ENCODE results near the gene PDE10A.
"Not testable (repeated sequence)": the region's sequence is repeated elsewhere in the genome, so short reads cannot be mapped to it uniquely, and the experiment has no call there.

The PDE10A gene

GRCh38 chr6:165574220-165575157 lies 88.6 kb downstream of the PDE10A start:
- no peak overlapping the region for H3K27ac ChIP-seq

GRCh38 chr6:165573671-165574070 lies 89.4 kb downstream of the PDE10A start:
- Histone ChIP-seq H3K9me3 (ENCODE audit: low read depth, low read length) (no peaks in the 10 kb centered on the region), H3K36me3 (ENCODE audit: insufficient read depth, low read length) (no peaks in the 10 kb centered on the region), H3K9ac (ENCODE audit: insufficient read length) (no peak overlapping the region), H3K4me3 (no peak overlapping the region), H3K27ac (no peak overlapping the region)
- TF ChIP-seq FOXP2 (optimal IDR thresholded peaks at IDR 0.05; ENCODE audit: control extremely low read depth, extremely low read length, insufficient read depth): no peak
- no peak for TF ChIP-seq POLR2AphosphoS5 (IDR thresholded peaks at IDR 0.05; ENCODE audit: borderline replicate concordance, low read depth, low read length)
- no peak for TF ChIP-seq EZH2 (IDR thresholded peaks at IDR 0.05)
- no peak for DNase-seq (ENCODE audit: low read depth, low spot score)

More at GRCh38 chr6:165574220-165575157, 88.6 kb downstream of the PDE10A start:
- Histone ChIP-seq H3K9me3 (ENCODE audit: low read depth, low read length) (no peaks in the 10 kb centered on the region), H3K4me3 (no peak overlapping the region), H3K9ac (ENCODE audit: insufficient read length) (no peak overlapping the region), H3K36me3 (ENCODE audit: insufficient read depth, low read length) (no peaks in the 10 kb centered on the region)
- TF ChIP-seq FOXP2 (optimal IDR thresholded peaks at IDR 0.05; ENCODE audit: control extremely low read depth, extremely low read length, insufficient read depth) (no peak), EZH2 (IDR thresholded peaks at IDR 0.05) (no peak), POLR2AphosphoS5 (IDR thresholded peaks at IDR 0.05; ENCODE audit: borderline replicate concordance, low read depth, low read length) (no peak)
- DNase-seq (ENCODE audit: low read depth, low spot score): no peak

- no peak overlapping the region for H3K27ac ChIP-seq
- DNase-seq (ENCODE audit: low read depth, low spot score): no peak
- no peaks in the 10 kb centered on the region for H3K36me3 ChIP-seq (ENCODE audit: insufficient read depth, low read length)
- no peak for TF ChIP-seq EZH2 (IDR thresholded peaks at IDR 0.05)
- TF ChIP-seq FOXP2 (optimal IDR thresholded peaks at IDR 0.05; ENCODE audit: control extremely low read depth, extremely low read length, insufficient read depth): no peak
- no peak for TF ChIP-seq POLR2AphosphoS5 (IDR thresholded peaks at IDR 0.05; ENCODE audit: borderline replicate concordance, low read depth, low read length)
- no peak overlapping the region for H3K4me3 ChIP-seq
- no peak overlapping the region for H3K9ac ChIP-seq (ENCODE audit: insufficient read length)
- H3K9me3 ChIP-seq (ENCODE audit: low read depth, low read length): no peaks in the 10 kb centered on the region
These were observed 91.3 kb downstream of the PDE10A start for GRCh38 chr6:165571721-165572132.

- no peaks in the 10 kb centered on the region for H3K9me3 ChIP-seq (ENCODE audit: low read depth, low read length)
- TF ChIP-seq EZH2 (IDR thresholded peaks at IDR 0.05): no peak
- no peak for TF ChIP-seq FOXP2 (optimal IDR thresholded peaks at IDR 0.05; ENCODE audit: control extremely low read depth, extremely low read length, insufficient read depth)
- TF ChIP-seq POLR2AphosphoS5 (IDR thresholded peaks at IDR 0.05; ENCODE audit: borderline replicate concordance, low read depth, low read length): no peak
- no peak overlapping the region for H3K9ac ChIP-seq (ENCODE audit: insufficient read length)
- no peaks in the 10 kb centered on the region for H3K36me3 ChIP-seq (ENCODE audit: insufficient read depth, low read length)
- no peak overlapping the region for H3K4me3 ChIP-seq
- no peak for DNase-seq (ENCODE audit: low read depth, low spot score)
- H3K27ac ChIP-seq: no peak overlapping the region
These were observed 91.9 kb downstream of the PDE10A start for GRCh38 chr6:165571068-165571682.

DNA sequence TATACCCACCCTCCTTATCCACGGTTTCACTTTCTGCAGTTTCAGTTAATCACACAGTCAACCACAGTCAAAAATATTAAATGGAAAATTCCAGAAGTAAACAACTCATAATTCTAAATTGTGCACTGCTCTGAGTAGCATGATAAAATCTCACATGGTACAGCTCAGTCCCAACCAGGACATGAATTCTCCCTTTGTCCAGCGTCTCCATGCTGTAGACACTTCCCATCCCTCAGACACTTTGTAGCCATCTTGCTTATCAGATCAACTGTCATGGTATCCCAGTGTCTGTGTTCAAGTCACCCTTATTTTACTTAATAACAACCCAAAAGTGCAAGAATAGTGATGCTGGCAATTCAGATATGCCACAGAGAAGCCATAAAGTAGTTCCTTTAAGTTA lies 94.7 kb downstream of the PDE10A start:
- Histone ChIP-seq H3K9ac (ENCODE audit: insufficient read length) (no peak overlapping the region), H3K27ac (no peak overlapping the region), H3K9me3 (ENCODE audit: low read depth, low read length) (no peaks in the 10 kb centered on the region), H3K4me3 (no peak overlapping the region), H3K36me3 (ENCODE audit: insufficient read depth, low read length) (no peaks in the 10 kb centered on the region)
- TF ChIP-seq FOXP2 (optimal IDR thresholded peaks at IDR 0.05; ENCODE audit: control extremely low read depth, extremely low read length, insufficient read depth) (no peak), POLR2AphosphoS5 (IDR thresholded peaks at IDR 0.05; ENCODE audit: borderline replicate concordance, low read depth, low read length) (no peak), EZH2 (IDR thresholded peaks at IDR 0.05) (no peak)
- DNase-seq (ENCODE audit: low read depth, low spot score): no peak

DNA sequence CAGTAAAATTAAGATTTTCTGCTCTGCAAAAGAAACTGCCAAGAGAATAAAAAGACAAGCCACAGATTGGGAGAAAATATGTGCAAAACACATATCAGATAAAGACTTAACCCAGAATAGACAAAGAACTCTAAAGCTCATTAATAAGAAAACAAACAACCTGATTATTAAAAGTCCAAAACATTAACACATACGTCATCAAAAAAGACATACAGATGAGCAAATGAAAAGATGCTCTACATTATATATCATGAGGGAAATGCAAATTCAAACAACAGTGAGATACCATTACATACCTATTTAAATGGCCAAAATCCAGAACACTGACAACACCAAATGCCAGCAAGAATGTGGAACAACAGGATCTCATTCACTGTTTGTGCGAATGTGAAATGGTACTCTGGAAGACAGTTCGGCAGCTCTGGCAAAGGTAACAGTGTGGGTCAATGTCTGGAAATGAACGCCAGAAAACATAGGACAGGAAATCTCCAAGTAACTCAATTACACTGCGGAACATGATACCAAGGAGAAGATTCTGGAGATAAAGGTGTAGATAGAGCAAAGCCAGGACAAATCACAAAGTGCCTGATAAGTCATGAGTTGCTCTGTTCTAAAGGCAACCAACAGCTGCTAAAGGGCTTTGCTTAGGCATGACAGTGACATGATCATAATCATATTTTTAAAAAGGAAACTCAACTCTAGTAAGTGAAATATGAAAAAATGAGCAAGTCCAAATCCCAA lies 96.8 kb downstream of the PDE10A start:
- no peak overlapping the region for H3K9ac ChIP-seq (ENCODE audit: insufficient read length)
- no peak overlapping the region for H3K4me3 ChIP-seq
- no peak for DNase-seq (ENCODE audit: low read depth, low spot score)
- no peaks in the 10 kb centered on the region for H3K36me3 ChIP-seq (ENCODE audit: insufficient read depth, low read length)
- H3K27ac ChIP-seq: no peak overlapping the region
- no peak for TF ChIP-seq FOXP2 (optimal IDR thresholded peaks at IDR 0.05; ENCODE audit: control extremely low read depth, extremely low read length, insufficient read depth)
- H3K9me3 ChIP-seq (ENCODE audit: low read depth, low read length): no peaks in the 10 kb centered on the region

DNA sequence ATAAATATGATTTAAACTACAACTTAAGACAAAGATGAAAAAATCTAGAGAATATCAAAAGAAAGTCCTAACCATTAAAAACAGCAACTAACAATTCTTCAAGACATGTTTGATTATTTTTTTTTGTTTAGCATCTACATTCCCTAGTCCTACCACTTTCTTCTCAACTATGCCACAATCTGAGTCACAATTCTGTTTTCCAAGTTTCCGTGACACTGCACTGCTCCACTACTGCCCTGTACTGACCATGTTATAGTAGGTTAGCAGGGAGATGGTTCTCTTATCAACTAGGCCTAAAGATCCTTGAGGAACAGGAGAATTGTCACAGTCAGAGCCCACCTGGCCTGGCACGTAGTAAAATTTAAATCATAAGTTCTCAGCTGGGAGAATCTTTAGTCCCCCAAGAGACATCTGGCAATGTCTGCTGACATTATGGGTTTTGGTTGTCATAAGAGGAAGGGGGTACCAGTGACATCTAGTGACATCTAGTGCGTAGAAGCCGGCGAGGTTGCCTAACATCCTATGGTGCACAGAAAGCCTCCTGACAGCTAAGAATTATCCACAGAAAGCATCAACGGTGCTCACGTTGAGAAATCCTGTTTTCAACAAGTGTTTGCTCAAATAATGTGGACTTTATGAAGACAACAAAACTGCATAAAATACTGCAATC lies 100.5 kb downstream of the PDE10A start:
- TF ChIP-seq FOXP2 (optimal IDR thresholded peaks at IDR 0.05; ENCODE audit: control extremely low read depth, extremely low read length, insufficient read depth) (no peak), EZH2 (IDR thresholded peaks at IDR 0.05) (no peak), POLR2AphosphoS5 (IDR thresholded peaks at IDR 0.05; ENCODE audit: borderline replicate concordance, low read depth, low read length) (no peak)
- DNase-seq (ENCODE audit: low read depth, low spot score): no peak
- no peaks in the 10 kb centered on the region for H3K36me3 ChIP-seq (ENCODE audit: insufficient read depth, low read length)
- H3K4me3 ChIP-seq: no peak overlapping the region
- no peaks in the 10 kb centered on the region for H3K9me3 ChIP-seq (ENCODE audit: low read depth, low read length)
- H3K27ac ChIP-seq: no peak overlapping the region
- H3K9ac ChIP-seq (ENCODE audit: insufficient read length): no peak overlapping the region

GRCh38 chr6:165559632-165560031 lies 103.4 kb downstream of the PDE10A start:
- DNase-seq (ENCODE audit: low read depth, low spot score): no peak
- H3K9ac ChIP-seq (ENCODE audit: insufficient read length): no peak overlapping the region
- H3K27ac ChIP-seq: no peak overlapping the region
- no peak overlapping the region for H3K4me3 ChIP-seq
- TF ChIP-seq POLR2AphosphoS5 (IDR thresholded peaks at IDR 0.05; ENCODE audit: borderline replicate concordance, low read depth, low read length) (no peak), FOXP2 (optimal IDR thresholded peaks at IDR 0.05; ENCODE audit: control extremely low read depth, extremely low read length, insufficient read depth) (no peak), EZH2 (IDR thresholded peaks at IDR 0.05) (no peak)
- H3K36me3 ChIP-seq (ENCODE audit: insufficient read depth, low read length): no peaks in the 10 kb centered on the region
- H3K9me3 ChIP-seq (ENCODE audit: low read depth, low read length): no peaks in the 10 kb centered on the region

GRCh38 chr6:165558097-165558496 lies 104.9 kb downstream of the PDE10A start:
- H3K4me3 ChIP-seq; H3K9me3 ChIP-seq (ENCODE audit: low read depth, low read length); H3K9ac ChIP-seq (ENCODE audit: insufficient read length); DNase-seq (ENCODE audit: low read depth, low spot score); H3K27ac ChIP-seq; H3K36me3 ChIP-seq (ENCODE audit: insufficient read depth, low read length): not testable (repeated sequence)

Measured in SK-N-MC (cell line).